ENCODE data around the gene SLC41A2.

GRCh38 chr12:104976703-104977102 is 18.6 kb upstream of the SLC41A2 start:
- TF ChIP-seq EZH2phosphoT487 (IDR thresholded peaks at IDR 0.05; ENCODE audit: borderline replicate concordance): no peak
- TF ChIP-seq, protein P1, sequence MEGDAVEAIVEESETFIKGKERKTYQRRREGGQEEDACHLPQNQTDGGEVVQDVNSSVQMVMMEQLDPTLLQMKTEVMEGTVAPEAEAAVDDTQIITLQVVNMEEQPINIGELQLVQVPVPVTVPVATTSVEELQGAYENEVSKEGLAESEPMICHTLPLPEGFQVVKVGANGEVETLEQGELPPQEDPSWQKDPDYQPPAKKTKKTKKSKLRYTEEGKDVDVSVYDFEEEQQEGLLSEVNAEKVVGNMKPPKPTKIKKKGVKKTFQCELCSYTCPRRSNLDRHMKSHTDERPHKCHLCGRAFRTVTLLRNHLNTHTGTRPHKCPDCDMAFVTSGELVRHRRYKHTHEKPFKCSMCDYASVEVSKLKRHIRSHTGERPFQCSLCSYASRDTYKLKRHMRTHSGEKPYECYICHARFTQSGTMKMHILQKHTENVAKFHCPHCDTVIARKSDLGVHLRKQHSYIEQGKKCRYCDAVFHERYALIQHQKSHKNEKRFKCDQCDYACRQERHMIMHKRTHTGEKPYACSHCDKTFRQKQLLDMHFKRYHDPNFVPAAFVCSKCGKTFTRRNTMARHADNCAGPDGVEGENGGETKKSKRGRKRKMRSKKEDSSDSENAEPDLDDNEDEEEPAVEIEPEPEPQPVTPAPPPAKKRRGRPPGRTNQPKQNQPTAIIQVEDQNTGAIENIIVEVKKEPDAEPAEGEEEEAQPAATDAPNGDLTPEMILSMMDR (conservative IDR thresholded peaks at IDR 0.05; ENCODE audit: low read length): peak; percentile 32; the same call in 1 of the 2 replicates
